ENCODE data around the gene TRMT2B. TPM values are rescaled to one million over a fixed set of nuclear protein-coding genes. Genes with fewer than 3 reads are reported as not detected.

The TRMT2B gene
- total and polyA plus RNA-seq, 12 donors, result 5.8 to 19.8 (median 12.8) TPM

DNA sequence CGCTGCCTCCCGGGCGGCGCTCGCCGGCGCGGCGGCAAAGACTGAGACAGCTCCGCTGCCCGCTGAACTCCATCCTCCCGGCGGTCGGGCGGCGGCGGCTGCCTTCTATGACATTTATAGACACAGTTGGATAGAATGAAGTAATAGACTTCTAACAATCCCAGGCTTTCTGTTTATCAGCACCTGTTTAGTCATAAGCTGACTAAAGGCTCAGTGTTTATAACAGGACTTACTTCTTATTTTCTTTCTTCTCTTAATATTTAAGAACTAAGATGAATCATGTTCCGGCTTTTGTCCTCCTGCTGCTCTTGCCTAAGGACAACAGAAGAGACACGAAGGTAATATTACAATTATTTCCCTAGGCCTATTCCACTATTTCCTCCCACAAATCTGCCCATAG lies 78.5 kb downstream of the TRMT2B start:
- Histone ChIP-seq H3K27me3 (no peaks in the 10 kb centered on the region), H3K9me3 (replicated peaks in 1 of 3) (no peaks in the 10 kb centered on the region), H3K4me3 (no peak overlapping the region), H3K27ac (no peak overlapping the region), H3K36me3 (replicated peaks in 1 of 2) (no peaks in the 10 kb centered on the region), H3K4me1 (replicated peaks in 1 of 2) (no peaks in the 10 kb centered on the region)
- intact Hi-C loops (cut with DNase I), result no loop called here
- DNase-seq, result no peak
- TF ChIP-seq POLR2A (IDR thresholded peaks at IDR 0.05), result no peak
- WGBS, 4 donors, result 92 to 98% (median 95%) methylated on average over 8 to 10 of the region's 19 CpGs

DNA sequence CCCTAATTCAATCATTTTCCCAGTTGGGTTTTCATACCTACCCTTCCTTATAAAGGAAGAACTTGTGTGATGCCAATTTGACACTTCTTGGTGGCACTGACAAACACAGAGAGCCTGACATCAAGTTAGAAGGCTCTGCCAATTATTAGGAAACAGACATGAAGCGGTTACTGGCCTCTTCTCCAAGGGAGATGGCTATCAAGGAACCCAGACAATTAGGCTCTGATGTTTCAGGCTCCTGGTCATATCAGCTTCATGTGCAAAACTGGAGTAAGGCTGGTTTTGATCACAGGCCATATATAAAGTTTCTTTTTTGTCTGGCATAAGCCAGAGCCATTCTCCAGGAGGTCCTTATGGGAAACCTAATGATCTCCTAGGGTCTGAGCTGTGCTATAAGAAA lies 82.0 kb downstream of the TRMT2B start:
- WGBS, 4 donors, result 47 to 100% (median 78%) methylated on average over 1 of the region's 1 CpG

DNA sequence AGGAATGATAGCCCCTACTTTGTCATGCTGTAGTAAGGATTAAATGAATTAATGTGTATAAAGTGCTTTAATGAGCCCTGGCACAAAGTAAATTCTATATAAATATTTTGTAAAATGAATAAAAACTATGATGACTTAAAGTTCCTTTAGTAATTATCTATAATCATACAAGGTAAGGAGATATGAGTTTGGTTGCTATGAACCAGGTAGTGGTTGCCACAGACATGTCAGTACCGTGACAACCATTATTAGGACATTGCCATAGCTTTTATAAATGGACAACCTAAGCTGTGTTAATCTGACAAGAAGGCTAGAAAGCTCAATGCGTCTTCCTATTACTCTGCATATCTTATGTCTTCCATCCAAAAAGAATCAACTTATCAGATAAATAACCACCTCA lies 82.5 kb downstream of the TRMT2B start, which contains the start of gene ARL13A:
ARL13A (plus strand) TSS at position 301 of the 400 bp plus-strand sequence. CDS start 3,982 bp downstream, outside the sequence.
- intact Hi-C loops (cut with DNase I), result no loop called here
- no peak within 1 kb of the TSS for H3K4me3 ChIP-seq
- no peaks in the 10 kb centered on the region for H3K27me3 ChIP-seq
- no peak within 1 kb of the TSS for H3K27ac ChIP-seq
- no peak for DNase-seq
- 59 to 100% (median 86%) methylated on average over 2 of the region's 2 CpGs for WGBS, 4 donors
- no peak for TF ChIP-seq POLR2A (IDR thresholded peaks at IDR 0.05)
- TF ChIP-seq, protein P1, sequence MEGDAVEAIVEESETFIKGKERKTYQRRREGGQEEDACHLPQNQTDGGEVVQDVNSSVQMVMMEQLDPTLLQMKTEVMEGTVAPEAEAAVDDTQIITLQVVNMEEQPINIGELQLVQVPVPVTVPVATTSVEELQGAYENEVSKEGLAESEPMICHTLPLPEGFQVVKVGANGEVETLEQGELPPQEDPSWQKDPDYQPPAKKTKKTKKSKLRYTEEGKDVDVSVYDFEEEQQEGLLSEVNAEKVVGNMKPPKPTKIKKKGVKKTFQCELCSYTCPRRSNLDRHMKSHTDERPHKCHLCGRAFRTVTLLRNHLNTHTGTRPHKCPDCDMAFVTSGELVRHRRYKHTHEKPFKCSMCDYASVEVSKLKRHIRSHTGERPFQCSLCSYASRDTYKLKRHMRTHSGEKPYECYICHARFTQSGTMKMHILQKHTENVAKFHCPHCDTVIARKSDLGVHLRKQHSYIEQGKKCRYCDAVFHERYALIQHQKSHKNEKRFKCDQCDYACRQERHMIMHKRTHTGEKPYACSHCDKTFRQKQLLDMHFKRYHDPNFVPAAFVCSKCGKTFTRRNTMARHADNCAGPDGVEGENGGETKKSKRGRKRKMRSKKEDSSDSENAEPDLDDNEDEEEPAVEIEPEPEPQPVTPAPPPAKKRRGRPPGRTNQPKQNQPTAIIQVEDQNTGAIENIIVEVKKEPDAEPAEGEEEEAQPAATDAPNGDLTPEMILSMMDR (IDR thresholded peaks at IDR 0.05), result no peak
- H3K36me3 ChIP-seq (replicated peaks in 1 of 2), result no peaks in the 10 kb centered on the region
- no peaks in the 10 kb centered on the region for H3K4me1 ChIP-seq (replicated peaks in 1 of 2)
- H3K9me3 ChIP-seq (replicated peaks in 1 of 3), result no peaks in the 10 kb centered on the region

More for the DNA sequence above, 82.0 kb downstream of the TRMT2B start:
- Histone ChIP-seq H3K4me1 (replicated peaks in 1 of 2) (no peaks in the 10 kb centered on the region), H3K4me3 (no peak overlapping the region), H3K9me3 (replicated peaks in 1 of 3) (no peaks in the 10 kb centered on the region), H3K27me3 (no peaks in the 10 kb centered on the region), H3K36me3 (replicated peaks in 1 of 2) (no peaks in the 10 kb centered on the region), H3K27ac (no peak overlapping the region)
- TF ChIP-seq POLR2A (IDR thresholded peaks at IDR 0.05), result no peak
- TF ChIP-seq, protein P1 (IDR thresholded peaks at IDR 0.05), result no peak
- no peak for DNase-seq
- intact Hi-C loops (cut with DNase I), result no loop called here

DNA sequence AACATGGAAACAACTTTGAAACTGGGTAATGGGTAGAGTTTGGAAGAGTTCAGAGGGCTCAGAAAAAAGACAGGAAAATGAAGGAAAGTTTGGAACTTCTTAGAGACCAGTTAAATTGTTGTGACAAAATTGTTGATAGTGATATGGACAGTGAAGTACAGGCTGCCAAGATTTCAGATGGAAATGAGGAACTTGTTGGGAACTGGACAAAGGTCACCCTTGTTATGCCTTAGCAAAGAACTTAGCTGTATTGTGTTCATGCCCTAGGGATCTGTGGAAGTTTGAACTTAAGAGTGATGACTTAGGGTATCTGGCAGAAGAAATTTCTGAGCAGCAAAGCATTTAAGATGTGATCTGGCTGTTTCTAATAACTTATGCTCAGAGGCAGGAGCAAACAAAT lies 87.5 kb downstream of the TRMT2B start:
- Histone ChIP-seq H3K4me1 (replicated peaks in 1 of 2) (no peaks in the 10 kb centered on the region), H3K9me3 (replicated peaks in 1 of 3) (no peaks in the 10 kb centered on the region), H3K27me3 (no peaks in the 10 kb centered on the region), H3K4me3 (no peak overlapping the region), H3K27ac (no peak overlapping the region), H3K36me3 (replicated peaks in 1 of 2) (no peaks in the 10 kb centered on the region)
- no peak for DNase-seq
- intact Hi-C loops (cut with DNase I), result no loop called here
- TF ChIP-seq POLR2A (IDR thresholded peaks at IDR 0.05), result no peak
- TF ChIP-seq, protein P1 (IDR thresholded peaks at IDR 0.05), result no peak

DNA sequence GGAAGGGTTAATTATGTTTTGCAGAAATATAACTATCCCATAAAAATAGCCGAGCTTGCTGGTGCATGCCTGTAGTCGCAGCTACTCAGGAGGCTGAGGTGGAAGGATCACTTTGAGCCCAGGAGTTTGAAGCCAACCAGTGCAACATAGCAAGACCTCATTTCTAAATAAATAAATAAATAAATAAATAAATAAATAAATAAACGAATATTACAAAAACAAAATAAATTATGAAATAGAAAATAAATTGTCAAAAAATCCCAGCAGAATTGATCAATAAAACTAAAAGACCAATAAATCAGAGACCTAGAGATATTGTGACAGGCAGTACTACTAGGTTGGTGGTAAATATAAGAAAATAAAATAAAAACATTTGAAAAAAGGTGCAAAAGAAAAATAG lies 89.1 kb downstream of the TRMT2B start:
- H3K4me3 ChIP-seq, result no peak overlapping the region
- no peaks in the 10 kb centered on the region for H3K4me1 ChIP-seq (replicated peaks in 1 of 2)
- no peaks in the 10 kb centered on the region for H3K9me3 ChIP-seq (replicated peaks in 1 of 3)
- H3K27ac ChIP-seq, result no peak overlapping the region
- no peaks in the 10 kb centered on the region for H3K36me3 ChIP-seq (replicated peaks in 1 of 2)
- TF ChIP-seq POLR2A (IDR thresholded peaks at IDR 0.05), result no peak
- TF ChIP-seq, protein P1 (IDR thresholded peaks at IDR 0.05), result no peak
- intact Hi-C loops (cut with DNase I), result no loop called here
- no peak for DNase-seq
- H3K27me3 ChIP-seq, result no peaks in the 10 kb centered on the region
- WGBS, 4 donors, result 72 to 81% (median 76%) methylated on average over 3 of the region's 3 CpGs

Measured in adrenal gland (tissue), 12 donors.